BJ (cell line): ENCODE data around the gene PTPA. TPM values are rescaled to one million over a fixed set of nuclear protein-coding genes. Genes with fewer than 3 reads are reported as not detected.

Experiments used
- CTCF ChIA-PET: fragments of 350-600 bp; formaldehyde crosslinking; extraction: SDS; loops from one replicate; lab custom pipeline; 2021; ENCODE audit warnings: antibody characterized with exemption, inconsistent platforms; lab: Yijun Ruan, JAX
- POLR2A ChIA-PET: fragments of 300-600 bp; sonication (Branson Sonifier 250); formaldehyde crosslinking; extraction: SDS; loops from one replicate; lab custom pipeline; 2021; ENCODE audit warnings: antibody characterized with exemption; lab: Charles Lee
- DNase-seq: peaks from one replicate; pipeline ENCODE4 v3.0.0-alpha.2; 2011; ENCODE audit warnings: low read depth
- H3K27me3 ChIP-seq: 2 replicates; pipeline ENCODE4 v1.6.0; 2011; ENCODE audit warnings: low read length; ENCODE audit not compliant: control insufficient read depth, insufficient read depth
- H3K36me3 ChIP-seq: 2 replicates; pipeline ENCODE4 v1.5.1; 2011; ENCODE audit warnings: low read length; ENCODE audit not compliant: control insufficient read depth, insufficient read depth
- H3K4me3 ChIP-seq: 2 replicates; pipeline ENCODE4 v1.5.1; 2011; ENCODE audit warnings: low read depth, mild to moderate bottlenecking, control low read depth, low read length
- polyA plus RNA-seq: library from polyadenylated mRNA; depleted of rRNA; stranded (reverse); fragments of >200 nt; gene quantifications from 2 replicates; pipeline ENCODE4 v1.2.3, GENCODE V29; 2011
- TF ChIP-seq, protein P1 (sequence below): IDR thresholded peaks from 2 replicates; pipeline ENCODE4 v1.5.1; 2011; ENCODE audit warnings: low read depth, mild to moderate bottlenecking, control low read depth, inconsistent platforms, low read length, moderate library complexity; ENCODE audit not compliant: insufficient read depth

Gene PTPA
- polyA plus RNA-seq, 1 experiment: 251 TPM

DNA sequence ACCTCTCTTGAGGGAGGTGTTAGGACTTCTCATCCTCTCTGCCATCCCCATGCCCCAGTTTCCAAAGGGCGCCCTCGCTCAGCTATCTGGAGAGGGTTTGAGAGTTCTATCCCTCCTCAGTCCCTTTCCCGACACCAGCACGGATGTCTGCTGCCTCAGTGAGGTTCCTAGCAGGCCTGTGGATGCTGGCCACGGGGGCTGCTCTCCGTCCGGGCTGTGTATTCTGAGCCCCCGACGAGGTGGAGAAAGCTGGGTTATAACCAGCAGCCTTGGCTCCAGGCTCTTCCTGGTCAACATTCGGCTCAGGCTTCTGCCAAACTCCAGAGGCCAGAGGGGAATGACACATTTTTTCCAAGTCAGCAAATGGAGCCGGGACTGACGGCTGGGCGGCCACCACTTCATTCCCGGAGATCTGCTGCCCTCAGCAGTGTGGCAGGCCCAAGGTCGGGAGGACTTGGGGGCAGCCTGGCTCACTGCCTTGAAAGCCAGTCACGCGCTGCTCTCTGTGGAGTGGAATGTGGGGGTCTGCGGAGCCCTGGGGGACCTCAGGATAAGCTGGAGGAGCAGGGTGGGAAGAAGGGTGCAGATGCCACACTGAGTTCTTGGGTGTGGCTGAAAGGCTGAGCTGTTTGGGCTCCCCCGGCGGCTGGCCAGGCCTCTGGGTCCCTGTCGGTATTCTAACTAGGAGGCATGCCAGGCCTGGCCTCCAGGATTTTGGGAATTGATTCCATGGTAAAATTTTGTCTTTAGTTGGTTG lies 27.4 kb downstream of the PTPA start:
- TF ChIP-seq, protein P1, sequence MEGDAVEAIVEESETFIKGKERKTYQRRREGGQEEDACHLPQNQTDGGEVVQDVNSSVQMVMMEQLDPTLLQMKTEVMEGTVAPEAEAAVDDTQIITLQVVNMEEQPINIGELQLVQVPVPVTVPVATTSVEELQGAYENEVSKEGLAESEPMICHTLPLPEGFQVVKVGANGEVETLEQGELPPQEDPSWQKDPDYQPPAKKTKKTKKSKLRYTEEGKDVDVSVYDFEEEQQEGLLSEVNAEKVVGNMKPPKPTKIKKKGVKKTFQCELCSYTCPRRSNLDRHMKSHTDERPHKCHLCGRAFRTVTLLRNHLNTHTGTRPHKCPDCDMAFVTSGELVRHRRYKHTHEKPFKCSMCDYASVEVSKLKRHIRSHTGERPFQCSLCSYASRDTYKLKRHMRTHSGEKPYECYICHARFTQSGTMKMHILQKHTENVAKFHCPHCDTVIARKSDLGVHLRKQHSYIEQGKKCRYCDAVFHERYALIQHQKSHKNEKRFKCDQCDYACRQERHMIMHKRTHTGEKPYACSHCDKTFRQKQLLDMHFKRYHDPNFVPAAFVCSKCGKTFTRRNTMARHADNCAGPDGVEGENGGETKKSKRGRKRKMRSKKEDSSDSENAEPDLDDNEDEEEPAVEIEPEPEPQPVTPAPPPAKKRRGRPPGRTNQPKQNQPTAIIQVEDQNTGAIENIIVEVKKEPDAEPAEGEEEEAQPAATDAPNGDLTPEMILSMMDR: no peak
- POLR2A ChIA-PET: interaction anchor here (0.6 to 2.1 kb wide), 2 partner anchors 36 to 353 kb away, joined by 4 to 16 read pairs; no protein-coding TSS in a partner anchor
- Histone ChIP-seq H3K4me3 (no peak overlapping the region), H3K27me3 (no peaks in the 10 kb centered on the region), H3K36me3 (peaks cover 14% of the 10 kb centered on the region)
- CTCF ChIA-PET: interaction anchor here (0.6 to 16.9 kb wide), 45 partner anchors 9 to 645 kb away, joined by 3 to 335 read pairs (median 4); partner anchors contain the start of genes ASB6, C9orf50, IER5L and NTMT1
- no peak for DNase-seq

DNA sequence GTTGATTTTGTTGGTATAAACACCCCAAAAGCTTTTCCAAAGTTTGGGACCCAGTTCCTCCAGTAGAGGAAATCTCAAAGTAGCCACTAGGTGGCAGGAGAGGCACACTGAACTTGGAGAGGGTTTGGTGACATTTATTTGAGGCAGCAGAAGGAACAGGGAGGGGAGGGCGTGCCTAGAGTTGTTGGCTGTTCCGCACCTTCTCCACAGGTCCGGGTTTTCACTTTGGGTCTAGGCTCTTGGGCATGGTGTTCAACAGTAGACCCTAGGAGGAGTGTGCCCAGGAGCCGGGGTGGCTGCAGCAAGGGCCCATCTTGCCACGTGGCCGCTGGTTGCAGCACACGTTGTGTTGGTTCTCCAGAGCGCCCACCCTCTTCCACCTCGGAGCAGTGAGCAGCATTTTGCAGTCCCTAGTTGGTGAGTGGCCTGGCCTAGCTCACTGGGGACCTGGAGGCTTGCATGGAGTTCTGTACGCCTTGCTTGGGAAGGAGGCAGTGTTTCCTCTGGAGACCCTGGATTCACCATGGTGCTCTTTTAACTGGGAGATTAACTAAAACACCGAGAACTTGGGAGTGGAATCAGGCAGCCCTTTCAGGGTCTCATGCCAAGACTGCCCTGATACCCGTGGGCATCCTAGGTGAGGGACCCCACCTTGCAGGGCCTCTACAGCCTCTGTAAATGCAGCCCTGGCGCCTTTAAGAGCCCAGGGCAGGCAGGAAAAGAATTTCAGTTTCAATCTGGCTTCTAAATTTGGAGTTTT lies 28.2 kb downstream of the PTPA start:
- Histone ChIP-seq H3K36me3 (peaks cover 18% of the 10 kb centered on the region), H3K4me3 (peak overlapping the region; percentile 44), H3K27me3 (no peaks in the 10 kb centered on the region)
- DNase-seq: no peak
- POLR2A ChIA-PET: interaction anchor here (0.6 to 2.1 kb wide), 7 partner anchors 34 to 357 kb away, joined by 3 to 16 read pairs (median 5); no protein-coding TSS in a partner anchor
- CTCF ChIA-PET: interaction anchor here (0.5 to 16.9 kb wide), 54 partner anchors 8 to 645 kb away, joined by 3 to 335 read pairs (median 4); partner anchors contain the start of genes ASB6, C9orf50, IER5L and NTMT1
- TF ChIP-seq, protein P1: peak; percentile 81

DNA sequence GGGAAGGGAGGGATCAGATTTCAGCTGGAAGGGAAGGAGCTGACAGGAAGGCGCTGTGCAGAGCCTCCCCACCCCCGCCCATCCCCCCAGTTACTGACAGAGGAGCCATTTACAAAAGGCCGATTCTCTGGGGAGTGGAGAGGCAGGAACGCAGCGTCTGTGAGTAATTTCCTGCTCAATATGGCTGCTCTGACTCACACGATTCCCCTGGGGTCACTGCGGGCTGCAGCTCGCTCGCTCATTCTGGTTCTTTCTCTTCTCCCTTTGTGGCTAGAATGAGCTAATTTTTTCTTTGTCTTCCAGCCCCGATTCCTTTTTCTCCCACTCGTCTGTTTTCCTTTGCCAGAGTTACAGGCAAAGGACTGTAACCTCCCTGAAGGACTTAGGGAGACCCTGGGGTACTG lies 28.8 kb downstream of the PTPA start:
- DNase-seq: peak; percentile 96
- TF ChIP-seq, protein P1: no peak
- H3K36me3 ChIP-seq: peaks cover 17% of the 10 kb centered on the region
- ChIA-PET CTCF (interaction anchor here (0.5 to 16.9 kb wide), 29 partner anchors 9 to 644 kb away, joined by 3 to 335 read pairs (median 5); partner anchors contain the start of genes C9orf50, IER5L and NTMT1), POLR2A (interaction anchor here (0.6 to 2.1 kb wide), 7 partner anchors 34 to 830 kb away, joined by 3 to 16 read pairs (median 5); no protein-coding TSS in a partner anchor)
- H3K4me3 ChIP-seq: peak overlapping the region; percentile 52
- no peaks in the 10 kb centered on the region for H3K27me3 ChIP-seq

DNA sequence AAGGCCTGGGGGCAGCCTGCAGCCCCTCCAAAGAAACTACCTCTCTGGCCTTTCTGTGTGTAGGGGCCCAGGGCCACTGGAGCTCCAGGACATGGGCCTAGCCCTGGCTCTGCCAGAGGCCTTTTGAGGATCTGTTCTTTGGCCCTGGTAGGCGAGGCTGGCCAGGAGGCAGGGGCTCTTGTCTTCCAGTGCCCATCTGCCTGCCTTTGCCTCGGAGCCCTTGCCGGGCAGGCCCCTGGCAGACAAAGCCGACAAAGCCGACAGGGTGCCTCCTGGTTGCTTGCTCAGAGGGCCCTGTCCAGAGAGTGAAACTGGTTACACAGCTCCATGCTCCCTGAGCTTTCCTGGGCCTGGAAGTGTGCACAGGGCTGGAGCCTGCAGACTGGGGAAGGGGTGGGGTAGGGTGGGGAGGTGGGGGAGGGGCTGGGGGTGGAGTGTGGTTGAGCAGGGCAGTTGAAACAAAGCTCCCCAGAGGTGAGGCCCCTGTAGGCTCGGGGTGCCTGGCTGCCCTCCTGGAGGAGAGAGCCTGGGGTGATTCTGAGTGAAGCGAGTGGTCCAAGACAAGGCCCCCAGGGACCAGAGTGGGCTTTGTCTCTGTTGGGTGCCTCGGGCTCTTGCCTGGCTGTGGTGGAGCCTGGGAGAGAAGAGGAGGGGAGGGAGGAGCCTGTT lies 29.3 kb downstream of the PTPA start:
- ChIA-PET CTCF (interaction anchor here (0.5 to 16.9 kb wide), 27 partner anchors 8 to 640 kb away, joined by 3 to 335 read pairs (median 4); partner anchors contain the start of genes C9orf50, IER5L and NTMT1), POLR2A (interaction anchor here (0.6 to 1.0 kb wide), 7 partner anchors 33 to 830 kb away, joined by 3 to 7 read pairs (median 5); no protein-coding TSS in a partner anchor)
- Histone ChIP-seq H3K36me3 (peaks cover 16% of the 10 kb centered on the region), H3K27me3 (no peaks in the 10 kb centered on the region), H3K4me3 (peak overlapping the region; percentile 52)
- DNase-seq: no peak
- TF ChIP-seq, protein P1: no peak
